Suprapubic skin (tissue), 4 donors: ENCODE data around the gene TRAT1. TPM values are rescaled to one million over a fixed set of nuclear protein-coding genes. Genes with fewer than 3 reads are reported as not detected.

Experiments
- DNase-seq, 2 donors: peaks; one replicate each; pipeline ENCODE4 v3.0.0-alpha.2; 2019; ENCODE audit warnings: low spot score in 2 of 2
- H3K27ac ChIP-seq: fragments of 200-600 bp; sonication (generic); one replicate; pipeline ENCODE4 v1.5.1; 2019
- H3K27me3 ChIP-seq: fragments of 200-600 bp; sonication (generic); one replicate; pipeline ENCODE4 v1.5.1; 2019
- H3K36me3 ChIP-seq: fragments of 200-600 bp; sonication (generic); one replicate; pipeline ENCODE4 v1.5.1; 2019
- H3K4me1 ChIP-seq: fragments of 200-600 bp; sonication (generic); one replicate; pipeline ENCODE4 v1.5.1; 2019
- H3K4me3 ChIP-seq: fragments of 200-600 bp; sonication (generic); one replicate; pipeline ENCODE4 v1.5.1; 2019; ENCODE audit warnings: mild to moderate bottlenecking
- H3K9me3 ChIP-seq: fragments of 200-600 bp; sonication (generic); one replicate; pipeline ENCODE4 v1.5.1; 2019
- EP300 ChIP-seq: sonication (generic); formaldehyde crosslinking; IDR thresholded peaks from one replicate; pipeline ENCODE4 v1.6.1; 2017; ENCODE audit warnings: antibody characterized with exemption
- POLR2A ChIP-seq, 2 donors: fragments of 450-650 bp; IDR thresholded peaks; one replicate each; pipeline ENCODE4 v1.6.1; 2017; ENCODE audit warnings: antibody characterized with exemption in 2 of 2, mild to moderate bottlenecking in 2 of 2, moderate library complexity in 2 of 2
- POLR2AphosphoS5 ChIP-seq, 3 donors: sonication (generic); formaldehyde crosslinking; IDR thresholded peaks; one replicate each; pipeline ENCODE4 v1.6.1; 2017; ENCODE audit warnings: antibody characterized with exemption in 3 of 3
- WGBS: methylation state at CpG from one replicate; pipeline ENCODE4 v1.1.5; 2018; 5-methylcytosine and 5-hydroxymethylcytosine counted together
- total RNA-seq, 4 donors: library from RNA; depleted of rRNA; stranded (reverse); fragments of >200 nt; gene quantifications; one replicate each; pipeline ENCODE4 v1.1.0, GENCODE V29; 2016
- TF ChIP-seq, protein P1 (sequence below), 2 donors: fragments of 200-600 bp in 1 of 2; fragments of 450-650 bp in 1 of 2; sonication (generic) in 1 of 2; IDR thresholded peaks; one replicate each; pipeline ENCODE4 v1.5.1; 2016 to 2019; ENCODE audit warnings: antibody characterized with exemption in 2 of 2, mild to moderate bottlenecking in 1 of 2, moderate library complexity in 1 of 2

Gene TRAT1
- total RNA-seq, 4 donors from 2014 or later = 0.76 to 2.4 TPM; not detected in 2

DNA sequence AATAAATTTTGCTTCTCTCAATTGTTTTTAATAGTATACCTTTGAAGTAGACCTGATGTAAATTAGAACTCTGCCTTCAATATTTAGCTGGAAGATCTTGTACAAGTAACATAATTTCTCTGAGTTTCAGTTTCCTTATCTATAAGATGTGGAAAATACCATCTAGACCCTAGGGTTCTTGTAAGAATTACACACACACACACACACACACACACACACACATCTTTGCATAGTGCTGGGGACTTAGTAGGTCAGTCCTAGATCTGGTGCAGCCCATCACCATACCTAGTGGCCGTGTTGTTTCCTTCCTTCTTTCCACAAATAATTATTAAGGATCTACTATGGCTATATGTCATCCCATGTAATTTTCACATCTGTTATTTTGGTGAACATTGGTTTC lies 11.0 kb downstream of the TRAT1 start:
- WGBS = 68% methylated on average over 1 of the region's 1 CpG
- no peaks in the 10 kb centered on the region for H3K4me1 ChIP-seq
- no peak for DNase-seq
- no peaks in the 10 kb centered on the region for H3K9me3 ChIP-seq
- H3K36me3 ChIP-seq = no peaks in the 10 kb centered on the region
- TF ChIP-seq, protein P1, sequence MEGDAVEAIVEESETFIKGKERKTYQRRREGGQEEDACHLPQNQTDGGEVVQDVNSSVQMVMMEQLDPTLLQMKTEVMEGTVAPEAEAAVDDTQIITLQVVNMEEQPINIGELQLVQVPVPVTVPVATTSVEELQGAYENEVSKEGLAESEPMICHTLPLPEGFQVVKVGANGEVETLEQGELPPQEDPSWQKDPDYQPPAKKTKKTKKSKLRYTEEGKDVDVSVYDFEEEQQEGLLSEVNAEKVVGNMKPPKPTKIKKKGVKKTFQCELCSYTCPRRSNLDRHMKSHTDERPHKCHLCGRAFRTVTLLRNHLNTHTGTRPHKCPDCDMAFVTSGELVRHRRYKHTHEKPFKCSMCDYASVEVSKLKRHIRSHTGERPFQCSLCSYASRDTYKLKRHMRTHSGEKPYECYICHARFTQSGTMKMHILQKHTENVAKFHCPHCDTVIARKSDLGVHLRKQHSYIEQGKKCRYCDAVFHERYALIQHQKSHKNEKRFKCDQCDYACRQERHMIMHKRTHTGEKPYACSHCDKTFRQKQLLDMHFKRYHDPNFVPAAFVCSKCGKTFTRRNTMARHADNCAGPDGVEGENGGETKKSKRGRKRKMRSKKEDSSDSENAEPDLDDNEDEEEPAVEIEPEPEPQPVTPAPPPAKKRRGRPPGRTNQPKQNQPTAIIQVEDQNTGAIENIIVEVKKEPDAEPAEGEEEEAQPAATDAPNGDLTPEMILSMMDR (IDR thresholded peaks at IDR 0.05) = no peak
- no peak for TF ChIP-seq EP300
- no peak for TF ChIP-seq POLR2AphosphoS5 (IDR thresholded peaks at IDR 0.05)
- TF ChIP-seq POLR2A (IDR thresholded peaks at IDR 0.05) = no peak
- H3K27me3 ChIP-seq = no peaks in the 10 kb centered on the region
- no peak overlapping the region for H3K27ac ChIP-seq
- no peak overlapping the region for H3K4me3 ChIP-seq

DNA sequence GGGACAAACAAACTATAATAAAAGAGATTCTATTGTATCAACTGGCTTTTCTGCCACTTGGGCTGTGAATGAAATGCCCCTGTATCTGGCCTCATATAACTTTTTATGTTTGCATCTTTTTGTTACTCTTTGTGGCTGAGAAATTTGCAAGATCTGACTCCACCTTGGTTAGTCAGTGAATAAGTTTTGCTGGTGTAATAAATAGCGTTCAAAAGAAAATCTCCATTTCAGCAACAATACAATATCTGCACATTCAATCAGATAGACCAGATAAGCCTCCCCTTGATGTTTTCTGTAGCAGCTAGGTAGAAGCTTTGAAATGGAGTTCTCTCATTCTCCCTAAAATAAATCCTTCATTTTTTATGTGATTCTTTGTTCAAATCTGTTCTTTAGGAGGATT lies 12.0 kb downstream of the TRAT1 start:
- Histone ChIP-seq H3K9me3 (no peaks in the 10 kb centered on the region), H3K27me3 (no peaks in the 10 kb centered on the region), H3K4me3 (no peak overlapping the region), H3K27ac (no peak overlapping the region), H3K4me1 (no peaks in the 10 kb centered on the region), H3K36me3 (no peaks in the 10 kb centered on the region)
- no peak for TF ChIP-seq POLR2AphosphoS5 (IDR thresholded peaks at IDR 0.05)
- no peak for TF ChIP-seq EP300
- no peak for TF ChIP-seq POLR2A (IDR thresholded peaks at IDR 0.05)
- TF ChIP-seq, protein P1 (IDR thresholded peaks at IDR 0.05) = no peak
- WGBS = 72% methylated on average over 1 of the region's 1 CpG
- no peak for DNase-seq

DNA sequence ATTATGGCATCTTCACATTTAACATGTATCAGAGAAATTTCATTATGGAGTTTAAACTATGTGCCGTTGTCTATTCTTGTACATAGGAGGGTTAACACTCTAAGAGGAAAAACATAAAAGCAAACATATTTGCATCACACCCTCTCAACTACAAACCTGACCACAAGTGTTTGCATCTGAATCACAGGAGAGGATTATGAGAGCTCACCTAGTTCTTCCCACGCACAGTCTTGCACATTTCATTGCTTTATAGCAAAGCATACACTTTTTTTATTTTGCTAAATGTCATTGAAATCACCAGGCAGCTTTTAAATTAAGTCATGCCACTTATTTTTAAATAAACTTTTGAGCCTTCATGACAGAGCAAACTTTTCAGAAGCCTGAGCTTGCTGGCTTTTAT lies 12.5 kb downstream of the TRAT1 start:
- Histone ChIP-seq H3K9me3 (no peaks in the 10 kb centered on the region), H3K4me3 (no peak overlapping the region), H3K4me1 (no peaks in the 10 kb centered on the region), H3K27me3 (no peaks in the 10 kb centered on the region), H3K27ac (no peak overlapping the region), H3K36me3 (no peaks in the 10 kb centered on the region)
- WGBS = 85% methylated on average over 2 of the region's 2 CpGs
- TF ChIP-seq EP300 = no peak
- TF ChIP-seq, protein P1 (IDR thresholded peaks at IDR 0.05) = no peak
- TF ChIP-seq POLR2A (IDR thresholded peaks at IDR 0.05) = no peak
- no peak for TF ChIP-seq POLR2AphosphoS5 (IDR thresholded peaks at IDR 0.05)
- DNase-seq = no peak

DNA sequence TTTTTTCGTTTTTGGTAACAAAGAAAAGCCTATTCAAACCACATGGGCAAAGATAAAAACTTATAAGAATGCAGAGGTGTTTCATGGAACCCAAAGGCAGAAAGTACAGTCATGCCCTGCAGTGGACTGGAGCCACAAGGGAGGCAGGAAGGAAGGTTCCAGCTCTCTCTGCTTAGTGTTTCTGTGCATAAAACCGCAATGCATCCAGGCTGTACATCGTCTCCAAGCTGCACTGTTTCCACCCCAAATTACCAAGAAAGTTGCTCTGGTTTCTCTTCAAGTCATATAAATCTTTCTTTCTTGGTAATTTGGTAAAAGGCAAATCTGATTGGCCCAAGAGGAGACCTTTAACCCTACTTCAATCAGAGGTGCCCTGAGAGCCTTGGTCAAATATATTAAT lies 15.8 kb downstream of the TRAT1 start:
- H3K9me3 ChIP-seq = no peaks in the 10 kb centered on the region
- TF ChIP-seq, protein P1 (IDR thresholded peaks at IDR 0.05) = no peak
- TF ChIP-seq POLR2AphosphoS5 (IDR thresholded peaks at IDR 0.05) (no peak), EP300 (no peak), POLR2A (IDR thresholded peaks at IDR 0.05) (no peak)
- 46% methylated on average over 3 of the region's 3 CpGs for WGBS

DNA sequence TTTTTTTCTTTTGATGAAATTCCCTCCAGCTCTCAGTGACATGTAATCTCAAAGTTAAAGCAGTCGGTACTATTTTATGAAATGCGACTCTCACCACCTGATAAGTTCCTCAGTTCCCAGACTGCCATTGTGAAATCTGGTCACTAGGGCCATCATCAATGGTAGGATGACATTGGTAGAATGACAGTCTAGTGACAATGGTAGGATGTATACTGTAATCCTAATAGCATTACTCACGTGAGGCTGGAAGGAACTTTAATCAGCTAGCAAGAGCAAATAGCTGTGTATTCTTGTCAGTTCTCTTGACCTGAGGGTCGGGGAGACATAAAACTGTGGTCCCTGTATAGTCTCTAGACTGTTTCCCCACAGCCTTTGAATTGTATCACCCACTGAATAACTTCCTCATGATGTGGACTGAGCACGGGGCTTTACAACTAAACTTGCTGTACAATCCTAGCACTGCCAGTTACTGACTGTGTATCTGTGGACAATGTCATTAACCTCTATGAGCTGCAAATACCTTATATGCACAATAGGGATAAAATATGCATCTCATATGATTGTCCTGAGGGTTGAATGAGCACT lies 23.2 kb downstream of the TRAT1 start:
- H3K4me1 ChIP-seq = no peaks in the 10 kb centered on the region
- TF ChIP-seq, protein P1 (IDR thresholded peaks at IDR 0.05) = no peak
- TF ChIP-seq POLR2A (IDR thresholded peaks at IDR 0.05) = no peak
- no peak for TF ChIP-seq POLR2AphosphoS5 (IDR thresholded peaks at IDR 0.05)
- no peak for TF ChIP-seq EP300
- H3K4me3 ChIP-seq = no peak overlapping the region
- 66% methylated on average over 5 of the region's 5 CpGs for WGBS
- H3K36me3 ChIP-seq = no peaks in the 10 kb centered on the region
- no peaks in the 10 kb centered on the region for H3K27me3 ChIP-seq
- no peak overlapping the region for H3K27ac ChIP-seq
- no peaks in the 10 kb centered on the region for H3K9me3 ChIP-seq
- no peak for DNase-seq

More for the DNA sequence above, 15.8 kb downstream of the TRAT1 start:
- Histone ChIP-seq H3K36me3 (no peaks in the 10 kb centered on the region), H3K4me1 (no peaks in the 10 kb centered on the region), H3K27me3 (no peaks in the 10 kb centered on the region), H3K27ac (no peak overlapping the region), H3K4me3 (no peak overlapping the region)
- DNase-seq = no peak
